Hematopoietic multipotent progenitor cell (in vitro differentiated cells): Measurements from ENCODE around the gene TMEM202. TPM values are rescaled to one million over a fixed set of nuclear protein-coding genes. Genes with fewer than 3 reads are reported as not detected.
"Not testable (repeated sequence)": the region's sequence is repeated elsewhere in the genome, so short reads cannot be mapped to it uniquely, and the experiment has no call there.

ENCODE experiments used
- DNase-seq, 3 donors: peaks; one replicate each; pipeline ENCODE4 v3.0.0-alpha.2; 2011 to 2015; ENCODE audit warnings: low read depth in 2 of 3, low spot score in 2 of 3
- total RNA-seq: library from RNA; depleted of rRNA; stranded (reverse); fragments of >200 nt; gene quantifications from one replicate; pipeline ENCODE4 v1.2.3, GENCODE V29; 2012

Gene TMEM202
- total RNA-seq = not detected

DNA sequence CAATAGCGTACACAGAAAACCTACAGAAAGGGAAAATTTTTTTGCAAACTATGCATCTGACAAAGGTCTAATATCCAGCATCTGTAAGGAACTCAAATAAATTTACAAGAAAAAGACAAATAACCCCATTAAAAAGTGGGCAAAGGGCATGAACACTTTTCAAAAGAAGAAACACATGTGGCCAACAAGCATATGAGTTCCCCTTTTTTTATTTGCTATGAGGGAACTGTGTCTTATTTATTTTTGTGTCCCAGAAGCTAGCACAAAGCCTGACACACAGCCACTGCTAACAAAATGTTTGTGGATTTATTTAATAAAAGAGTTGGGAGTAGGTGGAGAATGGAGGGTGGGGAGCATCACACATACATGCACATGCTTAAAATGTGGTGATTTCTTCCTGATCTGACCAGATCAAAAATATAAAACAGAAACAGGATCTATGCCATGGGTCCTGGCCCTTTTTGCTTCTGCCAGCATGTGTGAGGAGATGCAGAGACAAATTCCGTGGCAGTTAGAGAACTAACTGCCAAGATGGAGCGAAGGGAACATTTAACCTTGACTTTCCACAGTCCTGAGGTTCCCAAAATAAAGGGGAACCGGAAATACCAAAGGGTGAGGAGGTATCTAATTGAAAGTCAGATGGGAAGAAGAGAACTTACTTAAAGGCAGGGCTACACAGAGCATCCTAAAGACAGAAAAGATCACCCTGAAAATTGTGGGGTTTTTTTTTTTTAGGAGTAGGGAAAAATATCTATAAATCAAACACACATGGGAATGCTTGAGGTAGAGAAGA lies at the start of gene TMEM202:
Gene TMEM202, plus strand, starts transcription at position 510 of the 793 bp plus-strand sequence. Its CDS starts 22 bp downstream, at position 532.
- no peak for DNase-seq

DNA sequence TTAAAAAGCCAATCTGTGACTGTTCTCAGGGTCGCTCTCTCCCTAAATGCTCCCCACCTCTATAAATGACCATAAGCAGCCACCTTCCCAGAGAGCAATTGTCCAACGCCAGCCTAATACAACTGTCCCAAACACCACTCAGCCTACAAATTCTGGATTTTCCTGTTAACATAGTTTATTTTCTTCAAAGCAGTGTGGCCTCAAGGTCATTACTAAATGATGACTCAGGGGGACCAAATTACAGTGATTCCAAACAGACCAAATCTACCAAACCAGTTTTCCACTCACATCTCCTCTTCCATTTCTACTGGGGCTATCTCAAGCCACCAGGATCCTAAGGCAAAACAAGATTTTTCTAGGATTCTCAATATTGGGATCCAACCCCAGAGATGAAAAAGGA lies 44.8 kb upstream of the TMEM202 start:
- DNase-seq = no peak

DNA sequence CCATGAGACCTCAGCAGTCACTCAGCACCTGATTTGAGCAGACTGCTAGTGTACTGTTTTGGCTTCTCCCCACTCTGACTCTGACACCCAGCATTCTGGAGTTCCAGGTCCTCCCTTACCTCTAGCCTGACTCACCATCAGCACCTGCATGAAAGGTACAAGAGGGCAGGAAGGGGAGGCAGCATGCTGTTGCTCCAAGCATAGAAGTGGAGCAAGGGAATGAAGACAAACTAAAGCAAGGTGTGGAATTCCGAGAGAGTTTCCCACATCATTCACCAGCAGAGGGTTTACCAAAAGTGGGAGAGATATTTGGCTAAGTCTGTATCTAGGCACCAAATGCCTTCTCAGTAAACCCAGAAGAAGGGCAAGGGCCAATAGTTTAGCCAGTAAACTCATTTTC lies 43.6 kb upstream of the TMEM202 start:
- no peak for DNase-seq

- no peak for DNase-seq
These were observed 40.0 kb upstream of the TMEM202 start for GRCh38 chr15:72358121-72358520.

- DNase-seq = no peak
These were observed 39.4 kb upstream of the TMEM202 start for GRCh38 chr15:72358650-72359171.

DNA sequence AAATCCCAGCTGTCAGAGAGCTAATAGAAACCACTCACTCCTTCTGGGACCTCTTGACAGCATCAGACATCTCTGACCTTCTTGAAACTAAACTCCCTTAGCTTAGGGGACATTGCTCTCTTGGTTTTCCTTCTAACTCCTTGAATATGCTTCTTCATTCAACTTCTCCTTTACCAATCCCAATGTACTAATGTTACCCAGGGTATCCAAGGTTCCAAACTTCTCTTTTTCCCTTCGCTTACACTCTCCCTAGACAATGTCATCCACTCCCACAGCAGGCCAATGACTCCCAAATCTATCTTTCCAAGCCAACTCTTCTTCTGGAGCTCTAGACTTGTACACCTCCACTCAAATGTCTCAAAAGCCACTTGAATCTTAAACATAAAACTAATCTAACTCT lies 36.9 kb upstream of the TMEM202 start:
- DNase-seq = no peak

GRCh38 chr15:72365844-72366243 lies 32.3 kb upstream of the TMEM202 start:
- peak in 2 of 3 donors; percentile 57 to 81 for DNase-seq

- DNase-seq = peak in 1 of 3 donors; percentile 6
These were observed 29.8 kb upstream of the TMEM202 start for GRCh38 chr15:72368325-72368724.

GRCh38 chr15:72368899-72369298 lies 29.2 kb upstream of the TMEM202 start:
- peak in 1 of 3 donors; percentile 3 for DNase-seq

DNA sequence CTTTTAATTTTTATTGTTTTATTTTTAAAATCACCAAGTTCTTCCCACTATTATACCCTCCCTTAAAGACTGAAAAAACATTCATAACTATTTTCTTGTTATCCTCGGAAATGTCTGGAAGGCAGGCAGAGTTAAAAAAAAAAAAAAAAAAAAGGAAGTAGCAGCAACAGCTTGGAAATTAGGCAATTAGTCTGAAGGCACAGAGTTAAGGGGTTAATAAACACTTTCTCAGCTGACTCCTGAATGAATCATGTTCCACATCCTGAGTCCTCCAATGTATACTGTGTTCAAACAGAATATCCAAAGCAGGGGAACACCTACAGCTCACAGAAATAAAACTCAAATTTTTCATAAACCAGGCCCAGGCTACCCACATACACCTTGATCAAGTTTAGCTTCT lies 28.1 kb upstream of the TMEM202 start:
- peak in 1 of 3 donors; percentile 4 for DNase-seq

GRCh38 chr15:72372361-72372760 lies 25.7 kb upstream of the TMEM202 start:
- no peak for DNase-seq

GRCh38 chr15:72375501-72375845 lies 22.6 kb upstream of the TMEM202 start:
- no peak for DNase-seq

DNA sequence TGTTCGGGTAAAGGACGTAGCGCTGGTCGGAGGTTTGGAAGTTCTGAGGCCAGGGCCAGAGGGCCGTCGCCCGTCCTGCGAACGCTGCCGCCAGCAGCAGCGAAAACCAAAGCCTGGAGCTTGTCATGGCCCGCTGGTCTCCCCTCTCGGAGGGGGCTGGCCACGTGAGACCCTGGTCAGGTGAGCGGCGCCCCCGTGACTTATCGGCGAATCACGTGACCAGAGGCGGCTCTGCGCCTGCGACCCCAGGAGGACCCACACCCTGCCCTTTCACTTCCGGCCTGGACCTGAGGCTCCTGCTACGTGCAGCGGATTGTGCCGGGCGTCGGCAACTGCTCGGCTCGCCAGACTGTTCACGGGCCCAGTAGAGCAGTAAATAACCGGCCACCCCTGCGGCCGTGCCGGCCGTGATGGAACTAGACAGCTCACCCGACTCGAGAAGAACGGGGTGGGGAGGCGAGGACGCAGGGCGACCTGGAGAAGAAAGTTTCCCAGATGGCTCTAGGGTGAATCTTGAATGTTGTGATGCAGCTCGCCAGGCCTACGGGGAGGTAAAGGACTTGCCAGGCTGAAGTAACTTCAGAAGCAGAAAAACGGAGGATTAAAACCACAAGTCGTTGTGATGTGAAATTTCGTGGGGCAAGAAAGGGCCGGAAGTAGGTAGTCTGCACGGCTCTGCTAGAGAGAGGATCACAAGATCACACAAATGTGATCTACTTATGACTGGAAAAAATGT lies 22.1 kb upstream of the TMEM202 start, which contains the start of gene HEXA:
Gene HEXA, minus strand, starts transcription at position 169 of the 736 bp plus-strand sequence. Its CDS starts 42 bp downstream, at position 127.
- DNase-seq = peak; percentile 89 to 97 (median 96)

DNA sequence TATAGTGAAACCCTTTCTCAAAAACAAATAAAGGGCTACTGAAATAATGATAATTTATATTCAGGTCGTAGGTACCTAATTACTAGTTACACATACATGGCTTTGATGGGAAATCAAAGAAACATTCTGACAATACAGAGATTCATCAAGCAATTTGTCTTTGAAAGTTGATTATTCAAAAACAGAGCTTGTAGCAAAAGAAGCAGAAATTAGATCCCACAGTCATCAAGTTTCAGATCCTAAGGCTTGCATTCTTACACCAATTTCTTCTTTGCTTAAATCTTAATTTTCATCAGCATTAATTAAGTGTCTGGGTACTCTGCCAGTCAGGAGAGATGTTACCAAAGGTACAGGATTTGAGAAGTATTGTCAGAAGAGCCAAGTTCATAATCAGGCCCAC lies 20.8 kb upstream of the TMEM202 start:
- no peak for DNase-seq

DNA sequence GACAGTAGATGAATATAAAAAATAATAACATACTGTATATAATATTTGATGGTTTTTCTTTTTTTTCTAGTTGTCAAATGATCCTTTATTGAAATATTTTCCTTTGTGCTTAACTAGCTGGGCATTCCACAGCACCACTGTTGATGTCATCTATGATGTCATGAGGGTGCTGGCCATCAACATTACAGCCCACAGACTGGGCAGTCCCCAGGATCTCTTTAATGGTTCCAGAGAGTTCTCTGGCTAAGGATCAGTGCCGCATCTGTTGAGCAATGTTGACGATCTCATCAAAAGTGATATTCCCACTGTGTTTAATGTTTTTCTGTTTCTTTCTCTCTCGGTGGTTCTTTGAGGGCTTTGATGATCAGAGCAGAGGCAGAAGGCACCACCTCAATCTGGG lies 19.0 kb upstream of the TMEM202 start:
- DNase-seq = not testable (repeated sequence)

DNA sequence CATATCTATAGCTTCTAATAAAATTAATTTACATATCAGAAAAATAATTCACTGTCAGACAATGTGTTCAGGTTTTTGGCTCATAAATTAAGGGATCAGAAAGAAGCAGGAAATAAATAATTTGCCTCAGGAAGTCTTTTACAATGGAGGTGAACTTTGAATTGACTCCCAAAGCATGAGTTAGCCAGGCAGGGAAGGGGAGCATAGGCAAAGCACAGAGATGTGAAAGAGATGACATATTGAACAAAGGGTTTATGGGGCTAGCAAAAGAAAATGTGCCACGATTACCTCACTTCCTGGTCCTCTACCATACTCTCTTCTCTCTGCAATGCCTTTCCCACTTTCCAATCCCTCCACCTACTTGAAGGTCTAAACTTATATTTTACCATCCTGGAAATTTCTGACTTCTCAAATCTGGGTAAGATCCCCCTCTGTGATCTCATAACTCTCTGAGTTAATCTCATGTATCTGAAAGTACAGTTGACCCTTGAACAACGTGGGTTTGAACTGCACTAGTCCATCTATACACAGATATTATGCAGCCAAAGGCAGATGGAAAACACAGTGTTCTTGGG lies 18.2 kb upstream of the TMEM202 start:
- DNase-seq = no peak

GRCh38 chr15:72380743-72381142 lies 17.4 kb upstream of the TMEM202 start:
- DNase-seq = no peak

DNA sequence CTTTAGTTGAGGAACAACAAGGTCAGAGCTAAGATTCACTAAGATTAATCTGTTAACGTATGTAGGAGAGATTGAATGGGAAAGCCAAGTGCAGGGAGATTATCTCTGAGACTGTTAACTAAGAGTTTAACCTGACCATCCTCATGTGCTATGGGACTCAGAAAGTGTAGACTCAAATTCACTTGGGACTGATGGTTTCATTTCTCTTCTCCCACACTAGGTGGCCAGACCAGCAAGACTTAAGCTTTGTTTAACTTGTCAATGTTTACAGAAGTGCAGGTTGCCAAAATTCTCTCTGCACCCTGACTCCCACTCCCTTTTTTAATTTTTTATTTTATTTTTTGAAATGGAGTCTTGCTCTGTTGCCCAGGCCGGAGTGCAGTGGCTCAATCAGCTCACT lies 16.0 kb upstream of the TMEM202 start:
- DNase-seq = peak in 1 of 3 donors; percentile 23

DNA sequence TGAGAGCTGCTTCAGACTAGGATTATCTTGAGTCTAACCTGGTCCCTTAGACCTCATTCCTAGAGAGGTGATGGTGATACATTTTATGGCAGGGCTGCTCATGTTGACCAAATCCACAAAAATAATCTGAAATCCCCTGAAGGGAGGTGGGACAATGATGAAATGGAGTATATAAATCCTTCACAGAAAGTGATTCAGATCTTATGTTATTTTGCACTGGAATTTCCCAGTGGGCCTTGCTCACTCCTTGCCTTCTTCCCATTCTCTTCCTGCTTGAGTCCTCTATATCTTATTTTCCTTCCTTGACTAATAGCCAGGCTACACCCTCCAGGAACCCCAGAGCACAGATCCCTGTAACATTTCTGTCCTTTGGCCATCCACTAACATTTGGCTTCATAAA lies 10.4 kb upstream of the TMEM202 start:
- no peak for DNase-seq

GRCh38 chr15:72389231-72389630 lies 8.9 kb upstream of the TMEM202 start:
- DNase-seq = no peak

GRCh38 chr15:72396331-72396730 lies 1.8 kb upstream of the TMEM202 start:
- DNase-seq = not testable (repeated sequence)
